WTC11 (cell line): ENCODE data around the gene CCL16.

Experiments used
- ESRRA ChIP-seq: sonication (generic); formaldehyde crosslinking; IDR thresholded peaks from 2 replicates; pipeline ENCODE4 v1.8.1; 2022; ENCODE audit warnings: mild to moderate bottlenecking, missing genetic modification reagents, borderline replicate concordance
- NFYB ChIP-seq: sonication (generic); formaldehyde crosslinking; conservative IDR thresholded peaks from 2 replicates; pipeline ENCODE4 v1.8.0; 2022; ENCODE audit warnings: low read depth, missing genetic modification reagents
- TP53 ChIP-seq: sonication (generic); formaldehyde crosslinking; IDR thresholded peaks from 2 replicates; pipeline ENCODE4 v1.8.1; 2023; ENCODE audit warnings: mild to moderate bottlenecking, missing genetic modification reagents
- ZNF219 ChIP-seq: sonication (generic); formaldehyde crosslinking; IDR thresholded peaks from 2 replicates; pipeline ENCODE4 v1.8.0; 2023; ENCODE audit warnings: missing genetic modification reagents, mild to moderate bottlenecking, borderline replicate concordance
- ZNF263 ChIP-seq: sonication (generic); formaldehyde crosslinking; IDR thresholded peaks from 2 replicates; pipeline ENCODE4 v1.8.1; 2022; ENCODE audit warnings: low read depth, mild to moderate bottlenecking, moderate library complexity, missing genetic modification reagents
- ZNF423 ChIP-seq: fragments of 250-450 bp; sonication (Bioruptor Pico); IDR thresholded peaks from 2 replicates; pipeline ENCODE4 v2.1.2; 2022; ENCODE audit warnings: mild to moderate bottlenecking, moderate library complexity
- TF ChIP-seq, protein P1 (sequence below): fragments of 200-600 bp; IDR thresholded peaks from 2 replicates; pipeline ENCODE4 v1.8.0; 2022; ENCODE audit warnings: antibody characterized with exemption
- TF ChIP-seq, protein P2 (sequence below): sonication (generic); formaldehyde crosslinking; IDR thresholded peaks from 2 replicates; pipeline ENCODE4 v1.8.0; 2022; ENCODE audit warnings: mild to moderate bottlenecking, missing genetic modification reagents
- TF ChIP-seq, protein P3 (sequence below): sonication (generic); formaldehyde crosslinking; conservative IDR thresholded peaks from 2 replicates; pipeline ENCODE4 v1.8.1; 2022; ENCODE audit warnings: mild to moderate bottlenecking, missing genetic modification reagents

DNA sequence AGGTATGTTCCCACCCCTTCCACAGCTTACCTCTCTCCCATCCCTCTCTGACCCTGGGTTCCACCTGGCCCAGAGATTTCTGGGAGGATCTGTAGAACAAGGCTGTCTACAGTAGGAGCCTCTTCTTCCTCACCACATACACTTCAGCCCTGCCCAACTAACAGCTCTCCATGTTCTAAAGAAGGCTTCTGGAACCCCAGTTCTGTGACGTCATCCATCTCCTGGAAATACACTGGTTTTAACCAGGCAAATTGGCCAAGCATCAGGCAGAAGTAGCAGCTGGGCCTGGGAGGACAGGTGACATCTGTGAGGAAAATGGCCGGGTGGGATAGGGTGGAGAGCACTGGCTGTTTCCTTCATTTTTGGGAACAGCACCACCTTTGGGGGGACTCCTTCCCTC lies 37.8 kb downstream of the CCL16 start, which contains the start of gene LYZL6:
- TF ChIP-seq, protein P1, sequence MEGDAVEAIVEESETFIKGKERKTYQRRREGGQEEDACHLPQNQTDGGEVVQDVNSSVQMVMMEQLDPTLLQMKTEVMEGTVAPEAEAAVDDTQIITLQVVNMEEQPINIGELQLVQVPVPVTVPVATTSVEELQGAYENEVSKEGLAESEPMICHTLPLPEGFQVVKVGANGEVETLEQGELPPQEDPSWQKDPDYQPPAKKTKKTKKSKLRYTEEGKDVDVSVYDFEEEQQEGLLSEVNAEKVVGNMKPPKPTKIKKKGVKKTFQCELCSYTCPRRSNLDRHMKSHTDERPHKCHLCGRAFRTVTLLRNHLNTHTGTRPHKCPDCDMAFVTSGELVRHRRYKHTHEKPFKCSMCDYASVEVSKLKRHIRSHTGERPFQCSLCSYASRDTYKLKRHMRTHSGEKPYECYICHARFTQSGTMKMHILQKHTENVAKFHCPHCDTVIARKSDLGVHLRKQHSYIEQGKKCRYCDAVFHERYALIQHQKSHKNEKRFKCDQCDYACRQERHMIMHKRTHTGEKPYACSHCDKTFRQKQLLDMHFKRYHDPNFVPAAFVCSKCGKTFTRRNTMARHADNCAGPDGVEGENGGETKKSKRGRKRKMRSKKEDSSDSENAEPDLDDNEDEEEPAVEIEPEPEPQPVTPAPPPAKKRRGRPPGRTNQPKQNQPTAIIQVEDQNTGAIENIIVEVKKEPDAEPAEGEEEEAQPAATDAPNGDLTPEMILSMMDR, result no peak
- no peak for TF ChIP-seq ZNF423 (CRISPR knock-in tag)
- no peak for TF ChIP-seq ZNF263 (CRISPR knock-in tag)
- TF ChIP-seq, protein P2, sequence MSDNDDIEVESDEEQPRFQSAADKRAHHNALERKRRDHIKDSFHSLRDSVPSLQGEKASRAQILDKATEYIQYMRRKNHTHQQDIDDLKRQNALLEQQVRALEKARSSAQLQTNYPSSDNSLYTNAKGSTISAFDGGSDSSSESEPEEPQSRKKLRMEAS (CRISPR knock-in tag), result no peak
- TF ChIP-seq NFYB (CRISPR knock-in tag), result no peak
- TF ChIP-seq, protein P3, sequence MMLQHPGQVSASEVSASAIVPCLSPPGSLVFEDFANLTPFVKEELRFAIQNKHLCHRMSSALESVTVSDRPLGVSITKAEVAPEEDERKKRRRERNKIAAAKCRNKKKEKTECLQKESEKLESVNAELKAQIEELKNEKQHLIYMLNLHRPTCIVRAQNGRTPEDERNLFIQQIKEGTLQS (CRISPR knock-in tag), result no peak
- no peak for TF ChIP-seq ZNF219 (CRISPR knock-in tag)
- TF ChIP-seq ESRRA, result no peak
- TF ChIP-seq TP53 (CRISPR knock-in tag), result no peak
